H7 (cell line): Measurements from ENCODE around the gene LRRC28. TPM values are rescaled to one million over a fixed set of nuclear protein-coding genes. Genes with fewer than 3 reads are reported as not detected.

ENCODE experiments used
- DNase-seq: peaks from one replicate; pipeline ENCODE4 v3.0.0; 2012
- H3K27me3 ChIP-seq: 2 replicates; pipeline ENCODE4 v1.6.0; 2011; ENCODE audit warnings: mild to moderate bottlenecking, low read length; ENCODE audit not compliant: control insufficient read depth, insufficient read depth
- H3K36me3 ChIP-seq: replicated peaks from 2 replicates; pipeline ENCODE4 v1.5.1; 2011; ENCODE audit warnings: low read length; ENCODE audit not compliant: control insufficient read depth, insufficient read depth
- H3K4me3 ChIP-seq: 2 replicates; pipeline ENCODE4 v1.5.1; 2011; ENCODE audit warnings: low read depth, mild to moderate bottlenecking, control low read depth, low read length, moderate library complexity; ENCODE audit not compliant: insufficient read depth
- total RNA-seq: library from RNA; depleted of rRNA; stranded (reverse); fragments of >200 nt; shearing (Covaris generic); gene quantifications from 2 replicates; pipeline ENCODE4 v1.2.3, GENCODE V29; 2014

Gene LRRC28
- total RNA-seq, 1 experiment from 2014 or later = 25.0 TPM

- no peak for DNase-seq
- no peaks in the 10 kb centered on the region for H3K27me3 ChIP-seq
- no peak overlapping the region for H3K4me3 ChIP-seq
- no peaks in the 10 kb centered on the region for H3K36me3 ChIP-seq
These were observed 55.5 kb downstream of the LRRC28 start for GRCh38 chr15:99306694-99307338.

- DNase-seq = no peak
- no peaks in the 10 kb centered on the region for H3K27me3 ChIP-seq
- no peaks in the 10 kb centered on the region for H3K36me3 ChIP-seq
- H3K4me3 ChIP-seq = no peak overlapping the region
These were observed 56.5 kb downstream of the LRRC28 start for GRCh38 chr15:99307735-99308134.

- no peak overlapping the region for H3K4me3 ChIP-seq
- no peak for DNase-seq
- no peaks in the 10 kb centered on the region for H3K27me3 ChIP-seq
- H3K36me3 ChIP-seq = no peaks in the 10 kb centered on the region
These were observed 59.5 kb downstream of the LRRC28 start for GRCh38 chr15:99310745-99311144.

GRCh38 chr15:99312228-99312627, 60.9 kb downstream of the LRRC28 start:
- no peaks in the 10 kb centered on the region for H3K36me3 ChIP-seq
- H3K27me3 ChIP-seq = no peaks in the 10 kb centered on the region
- DNase-seq = no peak
- H3K4me3 ChIP-seq = no peak overlapping the region

- Histone ChIP-seq H3K36me3 (no peaks in the 10 kb centered on the region), H3K27me3 (no peaks in the 10 kb centered on the region), H3K4me3 (no peak overlapping the region)
- DNase-seq = no peak
These were observed 61.5 kb downstream of the LRRC28 start for GRCh38 chr15:99312794-99313193.

GRCh38 chr15:99315636-99316035, 64.4 kb downstream of the LRRC28 start:
- no peak for DNase-seq
- Histone ChIP-seq H3K4me3 (no peak overlapping the region), H3K27me3 (no peaks in the 10 kb centered on the region), H3K36me3 (no peaks in the 10 kb centered on the region)

- no peaks in the 10 kb centered on the region for H3K36me3 ChIP-seq
- DNase-seq = no peak
- H3K4me3 ChIP-seq = no peak overlapping the region
- no peaks in the 10 kb centered on the region for H3K27me3 ChIP-seq
These were observed 69.3 kb downstream of the LRRC28 start for GRCh38 chr15:99320374-99321215.

- H3K36me3 ChIP-seq = no peaks in the 10 kb centered on the region
- H3K4me3 ChIP-seq = no peak overlapping the region
- DNase-seq = no peak
- H3K27me3 ChIP-seq = no peaks in the 10 kb centered on the region
These were observed 70.2 kb downstream of the LRRC28 start for GRCh38 chr15:99321468-99321867.

GRCh38 chr15:99322643-99323405, 71.5 kb downstream of the LRRC28 start:
- no peaks in the 10 kb centered on the region for H3K36me3 ChIP-seq
- no peak for DNase-seq
- no peaks in the 10 kb centered on the region for H3K27me3 ChIP-seq
- no peak overlapping the region for H3K4me3 ChIP-seq

- no peak for DNase-seq
- H3K27me3 ChIP-seq = no peaks in the 10 kb centered on the region
- H3K4me3 ChIP-seq = no peak overlapping the region
- no peaks in the 10 kb centered on the region for H3K36me3 ChIP-seq
These were observed 72.9 kb downstream of the LRRC28 start for GRCh38 chr15:99324082-99324620.

GRCh38 chr15:99324700-99325099, 73.4 kb downstream of the LRRC28 start:
- Histone ChIP-seq H3K36me3 (no peaks in the 10 kb centered on the region), H3K27me3 (no peaks in the 10 kb centered on the region), H3K4me3 (no peak overlapping the region)
- DNase-seq = no peak

- no peak for DNase-seq
- H3K4me3 ChIP-seq = no peak overlapping the region
- no peaks in the 10 kb centered on the region for H3K36me3 ChIP-seq
These were observed 75.0 kb downstream of the LRRC28 start for GRCh38 chr15:99326235-99326634.

GRCh38 chr15:99328106-99329072, 77.1 kb downstream of the LRRC28 start:
- no peak for DNase-seq
- Histone ChIP-seq H3K36me3 (no peaks in the 10 kb centered on the region), H3K27me3 (no peaks in the 10 kb centered on the region), H3K4me3 (no peak overlapping the region)

More at GRCh38 chr15:99326235-99326634, 75.0 kb downstream of the LRRC28 start:
- no peaks in the 10 kb centered on the region for H3K27me3 ChIP-seq

- Histone ChIP-seq H3K4me3 (no peak overlapping the region), H3K36me3 (no peaks in the 10 kb centered on the region), H3K27me3 (no peaks in the 10 kb centered on the region)
- no peak for DNase-seq
These were observed 80.1 kb downstream of the LRRC28 start for GRCh38 chr15:99331381-99331780.
